ENCODE data around the gene TANGO2.

Gene TANGO2

GRCh38 chr22:20017622-20017958 lies 3.3 kb upstream of the TANGO2 start:
- Histone ChIP-seq H3K27me3 (ENCODE audit: control insufficient read depth, insufficient read depth, low read length) (peaks cover 60% of the 10 kb centered on the region), H3K4me1 (ENCODE audit: control insufficient read depth, insufficient read depth, low read length) (peaks cover 22% of the 10 kb centered on the region), H3K9ac (ENCODE audit: low read length) (no peak overlapping the region), H3K36me3 (ENCODE audit: control insufficient read depth, insufficient read depth, low read length) (no peaks in the 10 kb centered on the region), H3K9me3 (ENCODE audit: control insufficient read depth, insufficient read depth, low read depth, low read length) (no peaks in the 10 kb centered on the region), H3K4me3 (ENCODE audit: low read depth, low read length) (peak overlapping the region; percentile 82), H3K27ac (ENCODE audit: low read depth, low read length) (no peak overlapping the region)

DNA sequence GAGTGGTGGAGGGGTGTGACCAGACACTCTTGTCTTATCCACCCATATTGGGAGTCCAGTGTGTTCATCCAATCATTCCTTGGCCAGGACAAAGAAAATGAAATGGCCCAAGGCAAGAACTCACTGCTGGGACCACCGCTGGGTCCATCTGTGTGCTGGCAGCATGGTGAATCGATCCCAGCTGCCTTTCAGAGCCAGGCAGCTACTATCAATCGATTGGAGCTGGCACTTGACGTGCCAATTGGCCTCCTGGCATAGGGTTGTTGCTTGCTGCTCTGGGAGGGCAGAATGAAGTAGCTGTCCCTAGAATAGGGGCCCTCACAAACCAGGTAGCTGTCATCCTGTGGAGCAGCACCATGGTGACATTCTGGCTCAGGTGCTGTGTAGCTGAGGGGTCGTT lies 2.9 kb upstream of the TANGO2 start:
- Histone ChIP-seq H3K4me3 (ENCODE audit: low read depth, low read length) (no peak overlapping the region), H3K27me3 (ENCODE audit: control insufficient read depth, insufficient read depth, low read length) (peaks cover 60% of the 10 kb centered on the region), H3K4me1 (ENCODE audit: control insufficient read depth, insufficient read depth, low read length) (peaks cover 21% of the 10 kb centered on the region), H3K9ac (ENCODE audit: low read length) (no peak overlapping the region), H3K27ac (ENCODE audit: low read depth, low read length) (no peak overlapping the region), H3K9me3 (ENCODE audit: control insufficient read depth, insufficient read depth, low read depth, low read length) (no peaks in the 10 kb centered on the region), H3K36me3 (ENCODE audit: control insufficient read depth, insufficient read depth, low read length) (no peaks in the 10 kb centered on the region)

GRCh38 chr22:20019661-20020532 lies 1.0 kb upstream of the TANGO2 start:
- Histone ChIP-seq H3K27me3 (ENCODE audit: control insufficient read depth, insufficient read depth, low read length) (peaks cover 54% of the 10 kb centered on the region), H3K9me3 (ENCODE audit: control insufficient read depth, insufficient read depth, low read depth, low read length) (no peaks in the 10 kb centered on the region), H3K36me3 (ENCODE audit: control insufficient read depth, insufficient read depth, low read length) (no peaks in the 10 kb centered on the region), H3K9ac (ENCODE audit: low read length) (no peak overlapping the region), H3K4me3 (ENCODE audit: low read depth, low read length) (peak overlapping the region; percentile 65; the same call in 1 of the 2 replicates), H3K4me1 (ENCODE audit: control insufficient read depth, insufficient read depth, low read length) (peaks cover 18% of the 10 kb centered on the region; the same call in 1 of the 2 replicates), H3K27ac (ENCODE audit: low read depth, low read length) (no peak overlapping the region)

GRCh38 chr22:20021196-20022181 lies 579 bp downstream of the TANGO2 start:
- Histone ChIP-seq H3K27ac (ENCODE audit: low read depth, low read length) (no peak overlapping the region), H3K4me1 (ENCODE audit: control insufficient read depth, insufficient read depth, low read length) (peaks cover 18% of the 10 kb centered on the region; the same call in 1 of the 2 replicates)

GRCh38 chr22:20022231-20022977 lies 1.5 kb downstream of the TANGO2 start:
- Histone ChIP-seq H3K27ac (ENCODE audit: low read depth, low read length) (no peak overlapping the region), H3K9ac (ENCODE audit: low read length) (no peak overlapping the region), H3K9me3 (ENCODE audit: control insufficient read depth, insufficient read depth, low read depth, low read length) (no peaks in the 10 kb centered on the region), H3K4me1 (ENCODE audit: control insufficient read depth, insufficient read depth, low read length) (peaks cover 15% of the 10 kb centered on the region; the same call in 1 of the 2 replicates), H3K27me3 (ENCODE audit: control insufficient read depth, insufficient read depth, low read length) (peaks cover 32% of the 10 kb centered on the region), H3K4me3 (ENCODE audit: low read depth, low read length) (peak overlapping the region; percentile 95; the same call in 1 of the 2 replicates), H3K36me3 (ENCODE audit: control insufficient read depth, insufficient read depth, low read length) (no peaks in the 10 kb centered on the region)

More at GRCh38 chr22:20021196-20022181, 579 bp downstream of the TANGO2 start:
- Histone ChIP-seq H3K9ac (ENCODE audit: low read length) (peak overlapping the region; percentile 62), H3K27me3 (ENCODE audit: control insufficient read depth, insufficient read depth, low read length) (peaks cover 39% of the 10 kb centered on the region), H3K4me3 (ENCODE audit: low read depth, low read length) (peak overlapping the region; percentile 95), H3K9me3 (ENCODE audit: control insufficient read depth, insufficient read depth, low read depth, low read length) (no peaks in the 10 kb centered on the region), H3K36me3 (ENCODE audit: control insufficient read depth, insufficient read depth, low read length) (no peaks in the 10 kb centered on the region)

DNA sequence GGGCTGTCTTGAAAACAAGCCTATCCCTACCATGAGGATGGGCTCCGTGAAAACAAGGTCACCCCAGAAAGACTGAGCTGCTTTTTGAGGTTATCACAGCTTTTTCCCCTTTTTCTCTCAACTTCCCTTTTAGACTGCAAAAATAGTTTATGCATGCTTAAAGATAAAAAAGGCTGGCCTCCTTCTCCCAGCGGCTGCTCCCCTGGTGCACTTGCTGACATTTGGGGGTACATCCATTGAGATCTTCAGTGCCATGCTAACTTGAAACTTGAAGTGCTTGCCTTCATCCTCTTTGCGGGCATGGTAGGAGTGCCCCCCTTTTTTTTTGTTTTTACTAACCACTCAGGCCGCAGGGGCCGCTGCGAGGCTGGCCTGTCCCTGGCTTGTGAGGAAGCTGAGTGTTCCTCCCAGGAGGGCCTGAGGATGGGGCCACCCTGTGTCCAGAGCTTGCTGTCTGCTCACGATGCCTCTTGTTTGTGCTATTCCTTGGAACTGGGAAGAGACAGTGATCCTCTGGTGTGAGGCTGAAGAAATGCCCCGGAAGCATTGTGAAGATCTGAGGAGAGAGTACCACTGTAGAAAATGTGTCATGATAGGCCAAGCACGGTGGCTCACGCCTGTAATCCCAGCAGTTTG lies 2.2 kb downstream of the TANGO2 start:
- Histone ChIP-seq H3K36me3 (ENCODE audit: control insufficient read depth, insufficient read depth, low read length) (no peaks in the 10 kb centered on the region), H3K27me3 (ENCODE audit: control insufficient read depth, insufficient read depth, low read length) (peaks cover 25% of the 10 kb centered on the region), H3K9me3 (ENCODE audit: control insufficient read depth, insufficient read depth, low read depth, low read length) (no peaks in the 10 kb centered on the region), H3K27ac (ENCODE audit: low read depth, low read length) (no peak overlapping the region), H3K4me1 (ENCODE audit: control insufficient read depth, insufficient read depth, low read length) (peaks cover 12% of the 10 kb centered on the region; the same call in 1 of the 2 replicates), H3K4me3 (ENCODE audit: low read depth, low read length) (no peak overlapping the region), H3K9ac (ENCODE audit: low read length) (no peak overlapping the region)

- no peaks in the 10 kb centered on the region for H3K36me3 ChIP-seq (ENCODE audit: control insufficient read depth, insufficient read depth, low read length)
- no peaks in the 10 kb centered on the region for H3K9me3 ChIP-seq (ENCODE audit: control insufficient read depth, insufficient read depth, low read depth, low read length)
- peaks cover 12% of the 10 kb centered on the region; the same call in 1 of the 2 replicates for H3K4me1 ChIP-seq (ENCODE audit: control insufficient read depth, insufficient read depth, low read length)
- no peak overlapping the region for H3K27ac ChIP-seq (ENCODE audit: low read depth, low read length)
- peaks cover 14% of the 10 kb centered on the region for H3K27me3 ChIP-seq (ENCODE audit: control insufficient read depth, insufficient read depth, low read length)
- no peak overlapping the region for H3K4me3 ChIP-seq (ENCODE audit: low read depth, low read length)
- no peak overlapping the region for H3K9ac ChIP-seq (ENCODE audit: low read length)
Observed at GRCh38 chr22:20024225-20024624, 3.3 kb downstream of the TANGO2 start.

DNA sequence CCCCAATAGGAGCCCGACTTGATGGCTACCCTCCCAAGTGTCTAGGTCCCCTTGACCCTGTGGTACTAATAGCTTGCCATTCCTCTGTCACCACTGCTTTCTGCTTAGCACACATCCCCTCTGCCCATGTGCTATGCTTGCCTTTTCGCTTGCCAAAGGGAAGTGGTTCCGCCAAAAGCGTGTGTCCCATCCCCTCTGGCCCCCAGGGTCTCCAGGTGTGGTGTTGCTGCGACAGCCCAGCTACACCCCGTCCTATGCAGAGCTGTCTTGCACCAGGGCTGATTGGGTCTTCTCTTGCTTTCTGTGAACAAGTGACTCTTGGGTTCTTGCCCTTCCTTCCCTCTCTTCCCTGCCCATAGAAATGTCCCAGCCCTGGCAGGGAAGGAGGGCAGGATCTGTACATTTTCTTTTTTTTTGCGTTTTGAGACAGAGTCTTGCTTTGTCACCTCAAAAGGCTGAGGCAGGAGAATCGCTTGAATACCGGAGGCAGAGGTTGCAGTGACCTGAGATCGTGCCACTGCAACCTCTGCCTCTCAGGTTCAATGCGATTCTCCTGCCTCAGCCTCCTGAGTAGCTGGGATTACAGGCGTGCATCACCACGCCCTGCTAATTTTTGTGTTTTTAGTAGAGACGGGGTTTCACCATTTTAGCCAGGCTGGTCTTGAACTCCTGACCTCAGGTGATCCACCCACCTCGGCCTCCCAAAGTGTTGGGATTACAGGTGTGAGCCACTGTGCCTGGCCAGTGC lies 3.9 kb downstream of the TANGO2 start:
- no peaks in the 10 kb centered on the region for H3K9me3 ChIP-seq (ENCODE audit: control insufficient read depth, insufficient read depth, low read depth, low read length)
- no peak overlapping the region for H3K4me3 ChIP-seq (ENCODE audit: low read depth, low read length)
- H3K27me3 ChIP-seq (ENCODE audit: control insufficient read depth, insufficient read depth, low read length), result peaks cover 8% of the 10 kb centered on the region
- H3K4me1 ChIP-seq (ENCODE audit: control insufficient read depth, insufficient read depth, low read length), result peaks cover 12% of the 10 kb centered on the region; the same call in 1 of the 2 replicates
- H3K9ac ChIP-seq (ENCODE audit: low read length), result no peak overlapping the region
- H3K36me3 ChIP-seq (ENCODE audit: control insufficient read depth, insufficient read depth, low read length), result no peaks in the 10 kb centered on the region
- no peak overlapping the region for H3K27ac ChIP-seq (ENCODE audit: low read depth, low read length)

- H3K9me3 ChIP-seq (ENCODE audit: control insufficient read depth, insufficient read depth, low read depth, low read length), result no peaks in the 10 kb centered on the region
- no peak overlapping the region for H3K9ac ChIP-seq (ENCODE audit: low read length)
- 0 out of 2 replicates have a peak, but pooled peaks cover under 1% of the 10 kb centered on the region for H3K27me3 ChIP-seq (ENCODE audit: control insufficient read depth, insufficient read depth, low read length)
- H3K4me3 ChIP-seq (ENCODE audit: low read depth, low read length), result no peak overlapping the region
- H3K36me3 ChIP-seq (ENCODE audit: control insufficient read depth, insufficient read depth, low read length), result no peaks in the 10 kb centered on the region
- no peak overlapping the region for H3K27ac ChIP-seq (ENCODE audit: low read depth, low read length)
- peaks cover 9% of the 10 kb centered on the region; the same call in 1 of the 2 replicates for H3K4me1 ChIP-seq (ENCODE audit: control insufficient read depth, insufficient read depth, low read length)
Observed at GRCh38 chr22:20025401-20026203, 4.7 kb downstream of the TANGO2 start.

Measured in HUES6 (cell line).